22Rv1 (cell line): ENCODE data around the gene KRT14.
A peak's percentile ranks its signal among the peaks of the same experiment; 100 is the strongest.

Experiments
- H3K27ac ChIP-seq: fragments of 450-650 bp; 2 replicates; pipeline ENCODE4 v1.5.1; 2017
- CTCF ChIP-seq: fragments of 450-650 bp; IDR thresholded peaks from 2 replicates; pipeline ENCODE4 v1.5.1; 2017; ENCODE audit warnings: mild to moderate bottlenecking
- ZFX ChIP-seq: fragments of 450-650 bp; IDR thresholded peaks from 2 replicates; pipeline ENCODE4 v1.6.1; 2017; ENCODE audit warnings: antibody characterized with exemption, borderline replicate concordance

KRT14 gene

GRCh38 chr17:41536741-41537613 lies 49.7 kb downstream of the KRT14 start:
- no peak for TF ChIP-seq ZFX
- TF ChIP-seq CTCF = no peak
- H3K27ac ChIP-seq = peak overlapping the region; percentile 86

- H3K27ac ChIP-seq = peak overlapping the region; percentile 86
- TF ChIP-seq ZFX = no peak
- no peak for TF ChIP-seq CTCF
Measured at GRCh38 chr17:41535764-41536481, 50.8 kb downstream of the KRT14 start.

- no peak for TF ChIP-seq CTCF
- TF ChIP-seq ZFX = no peak
- H3K27ac ChIP-seq = peak overlapping the region; percentile 86; the same call in 1 of the 2 replicates
Measured at GRCh38 chr17:41534899-41535546, 51.7 kb downstream of the KRT14 start.

GRCh38 chr17:41533613-41534012 lies 53.1 kb downstream of the KRT14 start:
- H3K27ac ChIP-seq = no peak overlapping the region
- no peak for TF ChIP-seq CTCF
- no peak for TF ChIP-seq ZFX

- no peak for TF ChIP-seq ZFX
- no peak for TF ChIP-seq CTCF
- peak overlapping the region; percentile 27; the same call in 1 of the 2 replicates for H3K27ac ChIP-seq
Measured at GRCh38 chr17:41532947-41533570, 53.6 kb downstream of the KRT14 start.
